ENCODE measurements around the gene NUF2. TPM values are rescaled to one million over a fixed set of nuclear protein-coding genes. Genes with fewer than 3 reads are reported as not detected.
A peak's percentile ranks its signal among the peaks of the same experiment; 100 is the strongest.
"Not testable (repeated sequence)": the region's sequence is repeated elsewhere in the genome, so short reads cannot be mapped to it uniquely, and the experiment has no call there.

Gene NUF2
- total RNA-seq, 1 donor from 2014 or later = 2.2 TPM

DNA sequence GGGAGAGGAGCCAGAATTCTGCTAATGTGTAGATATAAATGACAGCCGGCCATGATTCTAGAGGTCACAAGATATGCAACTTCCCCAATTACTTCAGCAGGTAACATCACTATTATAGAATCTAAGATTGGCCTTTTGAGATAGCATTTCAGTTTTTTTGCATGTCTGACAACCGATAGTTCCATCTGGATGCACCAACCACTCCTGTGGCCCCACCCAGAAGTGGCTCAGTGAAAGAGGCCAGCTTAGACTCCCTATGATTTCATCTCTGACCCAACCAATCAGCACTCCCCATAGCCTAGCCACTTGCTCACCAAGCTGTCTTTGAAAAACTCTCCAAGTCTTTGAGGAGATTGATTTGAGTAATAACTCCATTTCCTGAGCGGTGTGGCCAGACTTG, 30.3 kb upstream of the NUF2 start:
- Mint-ChIP-seq H3K27ac (ENCODE audit: unreplicated experiment) (no peak overlapping the region), H3K4me1 (ENCODE audit: low read depth, unreplicated experiment) (no peaks in the 10 kb centered on the region), H3K27me3 (ENCODE audit: low read depth, unreplicated experiment) (no peaks in the 10 kb centered on the region), H3K9me3 (ENCODE audit: unreplicated experiment) (peaks cover 4% of the 10 kb centered on the region), H3K4me3 (ENCODE audit: unreplicated experiment) (no peak overlapping the region), H3K36me3 (ENCODE audit: low read depth, unreplicated experiment) (peaks cover 8% of the 10 kb centered on the region)
- no peak for TF ChIP-seq EZH2 (IDR thresholded peaks at IDR 0.05; ENCODE audit: insufficient read depth, low read length)
- TF ChIP-seq, protein P1, sequence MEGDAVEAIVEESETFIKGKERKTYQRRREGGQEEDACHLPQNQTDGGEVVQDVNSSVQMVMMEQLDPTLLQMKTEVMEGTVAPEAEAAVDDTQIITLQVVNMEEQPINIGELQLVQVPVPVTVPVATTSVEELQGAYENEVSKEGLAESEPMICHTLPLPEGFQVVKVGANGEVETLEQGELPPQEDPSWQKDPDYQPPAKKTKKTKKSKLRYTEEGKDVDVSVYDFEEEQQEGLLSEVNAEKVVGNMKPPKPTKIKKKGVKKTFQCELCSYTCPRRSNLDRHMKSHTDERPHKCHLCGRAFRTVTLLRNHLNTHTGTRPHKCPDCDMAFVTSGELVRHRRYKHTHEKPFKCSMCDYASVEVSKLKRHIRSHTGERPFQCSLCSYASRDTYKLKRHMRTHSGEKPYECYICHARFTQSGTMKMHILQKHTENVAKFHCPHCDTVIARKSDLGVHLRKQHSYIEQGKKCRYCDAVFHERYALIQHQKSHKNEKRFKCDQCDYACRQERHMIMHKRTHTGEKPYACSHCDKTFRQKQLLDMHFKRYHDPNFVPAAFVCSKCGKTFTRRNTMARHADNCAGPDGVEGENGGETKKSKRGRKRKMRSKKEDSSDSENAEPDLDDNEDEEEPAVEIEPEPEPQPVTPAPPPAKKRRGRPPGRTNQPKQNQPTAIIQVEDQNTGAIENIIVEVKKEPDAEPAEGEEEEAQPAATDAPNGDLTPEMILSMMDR (IDR thresholded peaks at IDR 0.05; ENCODE audit: insufficient read depth, low read depth, low read length) = no peak
- H3K4me1 ChIP-seq (ENCODE audit: insufficient read depth, low read length) = no peaks in the 10 kb centered on the region
- no peaks in the 10 kb centered on the region for H3K79me2 ChIP-seq (ENCODE audit: insufficient read depth, low read length)
- H3K27ac ChIP-seq (ENCODE audit: low read depth, low read length) = no peak overlapping the region
- no peaks in the 10 kb centered on the region for H3K27me3 ChIP-seq (ENCODE audit: insufficient read depth, low read length)
- no peak overlapping the region for H3K9ac ChIP-seq (ENCODE audit: low read length)
- FAIRE-seq (no peak), DNase-seq (ENCODE audit: low read depth) (no peak)
- H4K20me1 ChIP-seq (ENCODE audit: insufficient read depth, low read length) = no peaks in the 10 kb centered on the region
- no peak overlapping the region for H2AFZ ChIP-seq (ENCODE audit: low read depth, low read length)
- H3K9me3 ChIP-seq (ENCODE audit: insufficient read depth, low read depth, low read length) = no peaks in the 10 kb centered on the region
- H3K36me3 ChIP-seq (ENCODE audit: insufficient read depth, low read length) = no peaks in the 10 kb centered on the region
- no peak overlapping the region for H3K4me3 ChIP-seq (ENCODE audit: insufficient read depth, low read depth, low read length)
- no peak overlapping the region for H3K4me2 ChIP-seq (ENCODE audit: low read length)

DNA sequence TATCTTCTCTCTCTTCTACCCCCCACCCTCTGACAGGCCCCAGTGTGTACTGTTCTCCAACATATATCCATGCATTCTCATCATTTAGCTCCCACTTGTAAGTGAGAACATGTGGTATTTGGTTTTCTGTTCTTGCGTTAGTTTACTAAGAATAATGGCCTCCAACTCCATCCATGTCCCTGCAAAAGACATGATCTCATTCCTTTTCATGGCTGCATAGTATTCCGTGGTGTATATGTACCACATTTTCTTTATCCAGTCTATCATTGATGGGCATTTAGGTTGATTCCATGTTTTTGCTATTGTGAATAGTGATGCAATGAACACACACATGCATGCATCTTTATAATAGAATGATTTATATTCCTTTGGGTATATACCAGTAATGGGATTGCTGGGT, 29.6 kb upstream of the NUF2 start:
- H3K36me3 ChIP-seq (ENCODE audit: insufficient read depth, low read length); H3K4me1 Mint-ChIP-seq (ENCODE audit: low read depth, unreplicated experiment); H3K4me1 ChIP-seq (ENCODE audit: insufficient read depth, low read length); DNase-seq (ENCODE audit: low read depth); H3K27me3 ChIP-seq (ENCODE audit: insufficient read depth, low read length); H3K27ac Mint-ChIP-seq (ENCODE audit: unreplicated experiment); H3K27me3 Mint-ChIP-seq (ENCODE audit: low read depth, unreplicated experiment); H3K4me3 Mint-ChIP-seq (ENCODE audit: unreplicated experiment); H2AFZ ChIP-seq (ENCODE audit: low read depth, low read length); H3K9me3 ChIP-seq (ENCODE audit: insufficient read depth, low read depth, low read length); H3K27ac ChIP-seq (ENCODE audit: low read depth, low read length); H4K20me1 ChIP-seq (ENCODE audit: insufficient read depth, low read length); FAIRE-seq; H3K4me3 ChIP-seq (ENCODE audit: insufficient read depth, low read depth, low read length); H3K36me3 Mint-ChIP-seq (ENCODE audit: low read depth, unreplicated experiment); H3K4me2 ChIP-seq (ENCODE audit: low read length); H3K9ac ChIP-seq (ENCODE audit: low read length); H3K9me3 Mint-ChIP-seq (ENCODE audit: unreplicated experiment); H3K79me2 ChIP-seq (ENCODE audit: insufficient read depth, low read length): not testable (repeated sequence)

DNA sequence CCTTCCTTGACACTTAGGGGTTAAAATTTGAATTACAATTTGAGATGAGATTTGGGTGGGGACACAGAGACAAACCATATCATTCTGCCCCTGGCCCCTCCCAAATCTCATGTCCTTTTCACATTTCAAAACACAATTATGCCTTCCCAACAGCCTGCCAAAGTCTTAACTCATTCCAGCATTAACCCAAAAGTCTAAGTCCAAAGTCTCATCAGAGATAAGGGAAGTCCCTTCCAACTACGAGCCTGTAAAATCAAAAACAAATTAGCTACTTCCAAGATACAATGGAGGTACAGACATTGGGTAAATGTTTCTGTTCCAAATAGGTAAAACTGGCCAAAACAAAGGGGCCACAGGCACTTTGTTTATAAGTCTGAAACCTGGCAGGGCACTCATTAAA, 28.3 kb upstream of the NUF2 start:
- H3K36me3 Mint-ChIP-seq (ENCODE audit: low read depth, unreplicated experiment); FAIRE-seq: not testable (repeated sequence)

DNA sequence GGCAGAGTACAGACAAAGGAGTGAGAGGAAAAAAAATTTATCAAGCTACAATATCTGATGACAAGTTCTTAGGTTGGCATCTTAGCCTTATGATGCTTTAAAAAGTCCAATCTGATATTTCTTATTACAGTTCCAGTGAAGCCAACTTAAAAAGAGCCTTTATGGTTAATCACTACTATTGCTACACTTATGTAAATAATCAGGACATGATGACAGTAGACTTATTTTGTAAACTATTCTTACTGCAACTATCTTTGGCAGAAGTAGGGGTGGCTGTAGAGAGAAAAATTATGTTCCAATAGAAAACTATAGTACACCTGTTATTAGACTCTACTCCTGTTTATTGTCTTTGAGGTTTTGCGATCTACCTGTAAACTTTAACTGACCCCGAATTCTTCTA, 25.8 kb upstream of the NUF2 start:
- no peak overlapping the region for H3K27ac Mint-ChIP-seq (ENCODE audit: unreplicated experiment)
- no peak overlapping the region for H3K9ac ChIP-seq (ENCODE audit: low read length)
- H3K36me3 Mint-ChIP-seq (ENCODE audit: low read depth, unreplicated experiment) = peaks cover 8% of the 10 kb centered on the region
- no peak overlapping the region for H3K4me3 ChIP-seq (ENCODE audit: insufficient read depth, low read depth, low read length)
- no peak overlapping the region for H3K27ac ChIP-seq (ENCODE audit: low read depth, low read length)
- no peaks in the 10 kb centered on the region for H3K27me3 Mint-ChIP-seq (ENCODE audit: low read depth, unreplicated experiment)
- H3K4me1 ChIP-seq (ENCODE audit: insufficient read depth, low read length) = no peaks in the 10 kb centered on the region
- no peaks in the 10 kb centered on the region for H3K36me3 ChIP-seq (ENCODE audit: insufficient read depth, low read length)
- H3K9me3 Mint-ChIP-seq (ENCODE audit: unreplicated experiment) = peaks cover 4% of the 10 kb centered on the region
- no peak overlapping the region for H3K4me3 Mint-ChIP-seq (ENCODE audit: unreplicated experiment)
- no peaks in the 10 kb centered on the region for H3K9me3 ChIP-seq (ENCODE audit: insufficient read depth, low read depth, low read length)
- DNase-seq (ENCODE audit: low read depth) (no peak), FAIRE-seq (peak; percentile 55)
- no peaks in the 10 kb centered on the region for H3K79me2 ChIP-seq (ENCODE audit: insufficient read depth, low read length)
- TF ChIP-seq, protein P1 (IDR thresholded peaks at IDR 0.05; ENCODE audit: insufficient read depth, low read depth, low read length) = no peak
- no peak for TF ChIP-seq EZH2 (IDR thresholded peaks at IDR 0.05; ENCODE audit: insufficient read depth, low read length)
- no peaks in the 10 kb centered on the region for H4K20me1 ChIP-seq (ENCODE audit: insufficient read depth, low read length)
- H3K4me1 Mint-ChIP-seq (ENCODE audit: low read depth, unreplicated experiment) = no peaks in the 10 kb centered on the region
- no peak overlapping the region for H2AFZ ChIP-seq (ENCODE audit: low read depth, low read length)
- H3K4me2 ChIP-seq (ENCODE audit: low read length) = no peak overlapping the region
- H3K27me3 ChIP-seq (ENCODE audit: insufficient read depth, low read length) = no peaks in the 10 kb centered on the region

More for the DNA sequence above, 28.3 kb upstream of the NUF2 start:
- H3K4me3 Mint-ChIP-seq (ENCODE audit: unreplicated experiment); H3K27me3 Mint-ChIP-seq (ENCODE audit: low read depth, unreplicated experiment); H3K4me3 ChIP-seq (ENCODE audit: insufficient read depth, low read depth, low read length); H3K36me3 ChIP-seq (ENCODE audit: insufficient read depth, low read length); H3K9me3 ChIP-seq (ENCODE audit: insufficient read depth, low read depth, low read length); H3K27ac Mint-ChIP-seq (ENCODE audit: unreplicated experiment); DNase-seq (ENCODE audit: low read depth); H3K4me2 ChIP-seq (ENCODE audit: low read length); H3K27me3 ChIP-seq (ENCODE audit: insufficient read depth, low read length); H3K9me3 Mint-ChIP-seq (ENCODE audit: unreplicated experiment); H3K9ac ChIP-seq (ENCODE audit: low read length); H3K4me1 ChIP-seq (ENCODE audit: insufficient read depth, low read length); H3K79me2 ChIP-seq (ENCODE audit: insufficient read depth, low read length); H2AFZ ChIP-seq (ENCODE audit: low read depth, low read length); H3K27ac ChIP-seq (ENCODE audit: low read depth, low read length); H4K20me1 ChIP-seq (ENCODE audit: insufficient read depth, low read length); H3K4me1 Mint-ChIP-seq (ENCODE audit: low read depth, unreplicated experiment): not testable (repeated sequence)
